GM10266 (cell line): ENCODE results near the gene RNU1-3.
"Not testable (repeated sequence)": the region's sequence is repeated elsewhere in the genome, so short reads cannot be mapped to it uniquely, and the experiment has no call there.

Source experiments
- DNase-seq: peaks from one replicate; pipeline ENCODE4 v3.0.0; 2012; ENCODE audit errors: extremely low spot score
- TF ChIP-seq, protein P1 (sequence below): IDR thresholded peaks from 2 replicates; pipeline ENCODE4 v1.5.1; 2012; ENCODE audit warnings: mild to moderate bottlenecking, low read depth; ENCODE audit not compliant: control insufficient read depth, insufficient read depth; ENCODE audit errors: missing control alignments

The RNU1-3 gene

DNA sequence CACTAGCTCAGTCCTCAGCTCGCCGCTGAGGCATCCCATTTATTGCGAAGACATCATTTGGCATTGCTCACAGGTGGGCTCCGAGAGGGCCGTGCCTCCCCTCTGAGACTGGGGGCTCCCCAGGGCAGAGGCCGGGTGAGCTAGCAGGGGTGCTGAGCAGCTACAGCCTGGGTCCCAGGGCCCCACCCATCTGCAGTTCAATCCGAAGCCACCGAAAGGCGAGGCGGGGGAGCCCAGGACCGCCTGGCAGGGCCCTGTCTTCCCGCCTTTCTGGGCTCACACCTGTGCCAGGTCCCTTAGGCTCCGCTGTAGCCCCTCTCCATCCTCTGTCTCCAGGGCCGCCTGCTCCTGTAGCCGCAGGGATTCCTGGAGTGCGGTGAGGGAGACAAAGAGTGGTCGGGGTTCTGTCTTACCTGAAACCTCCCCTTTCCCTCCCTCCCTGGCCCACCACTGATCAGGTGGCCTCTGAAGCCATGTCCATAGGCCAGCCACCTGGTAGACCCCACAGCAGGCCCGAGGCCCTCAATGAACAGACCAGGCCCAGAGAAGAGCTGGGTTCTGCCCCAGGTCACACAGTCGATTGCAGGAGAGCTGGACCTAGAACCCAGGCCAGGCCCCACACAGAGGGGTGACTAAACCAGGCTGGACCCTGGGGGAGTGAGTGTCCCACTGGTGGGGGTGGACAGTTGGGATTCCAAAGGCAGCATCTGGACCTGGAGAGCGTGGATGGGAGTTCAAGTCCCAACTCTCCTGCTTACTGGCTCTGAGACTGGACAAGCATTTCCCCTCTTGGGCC is 35.3 kb downstream of the RNU1-3 start:
- DNase-seq, result no peak
- TF ChIP-seq, protein P1, sequence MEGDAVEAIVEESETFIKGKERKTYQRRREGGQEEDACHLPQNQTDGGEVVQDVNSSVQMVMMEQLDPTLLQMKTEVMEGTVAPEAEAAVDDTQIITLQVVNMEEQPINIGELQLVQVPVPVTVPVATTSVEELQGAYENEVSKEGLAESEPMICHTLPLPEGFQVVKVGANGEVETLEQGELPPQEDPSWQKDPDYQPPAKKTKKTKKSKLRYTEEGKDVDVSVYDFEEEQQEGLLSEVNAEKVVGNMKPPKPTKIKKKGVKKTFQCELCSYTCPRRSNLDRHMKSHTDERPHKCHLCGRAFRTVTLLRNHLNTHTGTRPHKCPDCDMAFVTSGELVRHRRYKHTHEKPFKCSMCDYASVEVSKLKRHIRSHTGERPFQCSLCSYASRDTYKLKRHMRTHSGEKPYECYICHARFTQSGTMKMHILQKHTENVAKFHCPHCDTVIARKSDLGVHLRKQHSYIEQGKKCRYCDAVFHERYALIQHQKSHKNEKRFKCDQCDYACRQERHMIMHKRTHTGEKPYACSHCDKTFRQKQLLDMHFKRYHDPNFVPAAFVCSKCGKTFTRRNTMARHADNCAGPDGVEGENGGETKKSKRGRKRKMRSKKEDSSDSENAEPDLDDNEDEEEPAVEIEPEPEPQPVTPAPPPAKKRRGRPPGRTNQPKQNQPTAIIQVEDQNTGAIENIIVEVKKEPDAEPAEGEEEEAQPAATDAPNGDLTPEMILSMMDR, result no peak

DNA sequence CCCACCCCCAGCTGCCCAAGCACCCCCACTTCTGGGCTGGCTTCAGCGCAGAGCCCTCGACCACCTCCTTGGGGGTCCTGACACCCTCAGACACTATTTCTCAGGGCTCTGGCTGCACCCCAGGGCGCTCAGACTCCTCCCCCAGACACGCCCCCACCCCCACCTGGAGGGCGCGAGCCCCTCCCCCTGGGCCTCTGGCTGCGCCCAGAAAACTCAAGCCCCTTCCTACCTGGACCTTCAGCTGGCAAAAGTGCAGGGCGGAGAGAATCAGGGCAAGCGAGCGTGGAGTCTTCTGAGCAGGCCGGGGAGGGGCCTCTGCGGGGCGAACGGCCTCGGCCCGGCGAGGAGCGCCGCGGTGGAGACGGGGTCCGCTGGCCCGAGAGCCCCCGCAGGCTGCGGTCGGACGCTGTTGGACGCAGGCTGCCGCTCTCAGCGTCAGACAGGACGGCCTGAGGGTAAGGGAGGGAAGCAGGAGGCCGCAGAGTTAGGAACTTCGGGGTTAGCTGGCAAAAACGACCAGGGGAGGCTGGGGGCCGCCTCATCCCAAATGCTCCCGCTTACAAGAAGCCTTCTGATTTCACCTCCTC is 36.0 kb downstream of the RNU1-3 start:
- TF ChIP-seq, protein P1, result no peak
- no peak for DNase-seq

DNA sequence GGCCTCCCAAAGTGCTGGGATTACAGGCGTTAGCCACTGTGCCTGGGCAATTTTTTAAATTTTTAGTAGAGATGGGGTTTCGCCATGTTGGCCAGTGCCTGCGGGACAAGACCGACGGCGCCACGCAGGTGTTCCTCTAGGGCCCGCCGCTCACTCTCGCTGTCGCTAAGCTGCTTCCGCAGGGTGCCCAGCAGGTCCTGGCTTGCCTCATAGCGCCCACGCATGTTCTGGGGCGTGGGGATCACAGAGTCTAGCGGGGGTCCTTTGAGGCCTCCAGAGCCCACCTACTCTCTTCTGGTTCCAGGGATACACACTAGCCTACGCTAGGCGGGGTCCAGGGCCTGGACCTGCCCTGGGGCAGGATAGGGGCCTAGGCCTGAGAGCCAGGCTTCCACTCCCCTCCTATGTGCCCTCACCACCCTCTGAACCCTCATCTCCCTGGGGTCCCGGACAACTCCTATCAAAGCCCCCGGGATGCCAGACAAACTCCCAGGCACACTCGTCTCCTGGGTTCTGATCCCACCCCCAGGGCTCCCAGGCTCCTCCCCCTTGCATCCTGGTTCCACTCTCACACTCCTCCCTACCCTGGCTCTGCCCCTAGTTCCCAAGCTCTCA is 36.7 kb downstream of the RNU1-3 start:
- DNase-seq, result not testable (repeated sequence)

DNA sequence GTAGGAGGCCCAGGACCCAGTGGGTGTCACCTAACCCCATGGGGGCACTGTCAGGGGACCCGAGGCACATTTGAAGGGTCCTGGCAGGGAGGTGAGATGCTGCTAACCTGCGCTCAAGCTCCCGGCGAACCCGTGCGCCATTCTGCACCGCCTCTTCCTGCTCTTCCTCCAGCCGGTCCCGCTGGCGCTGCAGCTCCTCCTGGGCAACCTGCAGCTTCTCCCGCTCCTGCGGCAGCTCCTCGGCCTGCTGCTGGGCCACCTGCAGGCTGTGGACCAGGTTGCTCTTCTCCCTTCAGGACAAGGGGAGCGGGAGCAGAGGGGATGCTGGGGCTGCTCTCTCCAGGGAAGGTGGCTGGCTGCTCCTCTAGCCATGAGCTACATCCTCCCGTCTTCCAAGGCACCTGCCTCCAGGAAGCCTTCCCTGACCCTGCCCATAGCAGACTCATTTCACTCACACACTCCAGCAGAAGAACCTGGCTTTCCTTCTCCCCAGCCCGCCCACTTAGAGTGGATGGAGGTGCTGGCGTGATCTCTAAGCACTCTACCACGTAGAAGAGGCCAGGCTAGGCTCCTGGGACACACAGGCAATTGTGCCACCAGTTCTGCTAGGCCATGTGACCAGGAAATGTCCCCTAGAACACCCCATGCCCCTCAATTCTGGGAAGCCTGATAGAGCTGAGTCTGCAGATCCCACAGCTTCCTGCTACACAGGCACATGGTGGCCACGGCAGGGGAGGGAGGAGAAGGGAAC is 38.2 kb downstream of the RNU1-3 start:
- DNase-seq, result no peak
- TF ChIP-seq, protein P1, result no peak

DNA sequence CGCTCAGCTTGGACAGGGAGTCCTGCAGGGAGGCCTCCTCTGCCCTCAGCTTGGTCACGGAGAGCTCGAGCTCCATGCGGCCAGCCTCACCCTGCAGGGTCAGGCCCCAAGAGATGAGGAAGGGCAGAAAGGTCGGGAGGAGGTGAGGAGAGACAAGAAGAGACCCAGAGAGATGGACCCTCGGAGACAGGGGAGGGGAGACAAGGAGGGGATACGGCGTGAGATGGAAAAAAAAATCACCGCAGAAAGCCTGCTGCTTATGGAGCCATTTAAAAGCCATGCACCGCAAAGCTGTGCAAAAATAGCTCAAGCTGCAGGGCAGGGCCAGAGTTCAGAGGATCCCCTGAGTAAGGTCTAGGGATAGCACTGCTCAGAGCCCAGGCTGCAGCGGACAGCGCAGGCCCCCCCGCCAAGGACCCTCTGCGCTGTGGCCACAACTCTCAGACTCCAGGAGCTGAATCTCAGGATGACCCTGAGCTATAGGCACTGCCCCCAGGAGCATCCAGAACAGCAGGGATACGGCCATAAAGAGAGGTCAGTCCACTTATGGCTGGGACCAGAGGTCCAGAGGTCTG is 40.3 kb downstream of the RNU1-3 start:
- DNase-seq, result not testable (repeated sequence)

DNA sequence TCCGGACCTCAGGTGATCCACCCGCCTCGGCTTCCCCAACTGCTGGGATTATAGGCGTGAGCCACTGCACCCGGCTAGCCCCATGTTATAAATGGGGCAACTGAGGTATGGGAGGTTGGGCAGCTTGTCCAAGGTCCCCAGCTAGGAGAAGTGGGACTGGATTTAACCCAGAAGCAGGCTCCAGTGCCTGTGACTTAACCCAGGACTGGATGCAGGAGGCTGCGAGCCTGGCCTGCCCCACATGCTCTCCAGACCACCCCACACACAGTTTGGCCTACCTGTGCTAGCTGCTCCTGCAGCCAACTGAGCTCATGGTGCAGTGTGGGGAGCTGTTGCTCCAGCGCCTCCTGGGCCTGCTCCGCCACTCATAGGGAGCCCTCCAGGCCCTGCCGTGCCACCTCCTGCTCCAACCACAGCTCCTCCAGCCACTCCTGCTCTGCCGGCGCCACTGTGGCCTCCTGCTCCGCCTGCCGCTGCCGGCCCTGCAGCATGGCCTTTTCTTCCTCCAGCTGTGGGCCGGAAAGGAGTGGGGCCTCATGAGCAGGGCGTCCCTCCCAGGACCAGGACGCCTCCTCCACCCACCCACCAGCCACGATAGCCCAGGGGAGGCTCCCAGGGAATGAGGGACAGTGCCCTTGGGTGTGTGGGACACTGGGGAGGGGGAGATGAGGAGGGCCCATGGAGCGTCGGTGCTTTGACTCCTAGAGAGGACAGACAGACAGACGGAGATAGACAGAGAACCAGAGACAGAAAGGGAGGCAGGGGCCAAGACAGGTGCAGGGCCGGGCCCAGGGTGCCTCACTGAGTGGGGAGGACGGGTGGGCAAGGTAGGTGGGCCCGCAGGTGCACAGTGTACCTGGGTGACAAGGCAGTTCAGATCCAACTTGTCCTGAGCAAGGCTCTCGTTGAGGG is 41.0 kb downstream of the RNU1-3 start:
- TF ChIP-seq, protein P1, result no peak
- no peak for DNase-seq

DNA sequence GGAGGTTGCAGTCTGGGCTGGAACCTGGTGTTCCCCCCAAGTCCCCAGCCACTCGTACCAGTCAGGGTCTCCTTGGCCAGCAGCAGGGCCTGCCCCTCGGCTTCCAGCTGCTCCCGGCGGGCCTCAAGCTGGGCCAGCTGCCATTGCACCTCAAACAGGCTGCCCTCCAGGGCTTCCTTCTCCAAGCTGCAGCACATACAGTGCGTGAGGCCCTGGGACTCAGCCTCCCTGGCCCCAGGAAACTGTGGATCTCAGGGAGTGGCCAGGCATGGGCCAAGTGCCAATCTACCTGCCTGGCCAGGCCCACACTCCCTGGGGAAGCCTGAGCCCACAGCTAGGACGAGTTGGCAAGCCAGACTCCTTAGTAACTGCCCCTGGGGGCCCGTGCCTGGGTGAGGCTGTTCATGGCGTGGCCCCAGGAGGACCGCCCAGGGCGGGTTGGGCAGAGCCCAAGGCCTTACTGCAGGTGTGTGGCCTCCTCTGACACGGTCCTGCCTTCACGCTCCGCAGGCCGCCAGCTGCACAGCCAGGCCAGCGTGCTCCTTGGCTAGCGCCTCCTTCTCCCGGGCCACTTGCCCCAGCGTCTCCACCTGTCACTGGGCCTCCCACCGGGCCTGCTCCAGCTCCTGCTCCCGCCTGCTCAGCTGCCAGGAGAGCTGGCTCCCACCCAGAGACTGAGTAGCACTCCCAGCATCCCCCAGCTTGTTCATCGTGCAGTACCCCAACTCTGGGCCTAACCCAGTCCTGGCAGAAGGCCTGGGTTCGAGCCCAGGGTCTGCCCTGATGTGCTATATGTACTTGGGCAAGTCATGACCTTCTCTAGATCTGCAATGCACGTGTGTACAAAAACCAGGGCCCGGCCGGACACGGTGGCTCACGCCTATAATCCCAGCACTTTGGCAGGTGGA is 42.7 kb downstream of the RNU1-3 start:
- not testable (repeated sequence) for DNase-seq

DNA sequence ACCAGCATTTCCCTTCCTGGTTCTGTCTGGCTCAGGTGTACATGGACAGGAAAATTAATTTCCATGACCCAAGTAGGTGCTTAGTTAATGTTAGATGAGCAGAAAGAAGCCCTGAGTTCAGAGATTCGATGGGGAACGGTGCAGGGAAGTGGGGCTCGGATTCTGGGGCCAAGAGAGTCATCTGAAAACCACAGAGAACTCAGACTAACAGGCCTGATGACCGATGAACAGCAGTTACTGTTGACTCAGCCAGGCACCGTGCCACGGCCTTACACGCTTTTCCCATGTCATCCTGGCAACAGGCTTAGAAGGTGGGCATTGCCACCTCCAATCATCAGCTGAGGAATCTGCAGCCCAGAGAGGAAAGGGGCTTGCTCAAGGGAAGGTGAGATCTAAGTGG is 43.4 kb downstream of the RNU1-3 start:
- not testable (repeated sequence) for DNase-seq

DNA sequence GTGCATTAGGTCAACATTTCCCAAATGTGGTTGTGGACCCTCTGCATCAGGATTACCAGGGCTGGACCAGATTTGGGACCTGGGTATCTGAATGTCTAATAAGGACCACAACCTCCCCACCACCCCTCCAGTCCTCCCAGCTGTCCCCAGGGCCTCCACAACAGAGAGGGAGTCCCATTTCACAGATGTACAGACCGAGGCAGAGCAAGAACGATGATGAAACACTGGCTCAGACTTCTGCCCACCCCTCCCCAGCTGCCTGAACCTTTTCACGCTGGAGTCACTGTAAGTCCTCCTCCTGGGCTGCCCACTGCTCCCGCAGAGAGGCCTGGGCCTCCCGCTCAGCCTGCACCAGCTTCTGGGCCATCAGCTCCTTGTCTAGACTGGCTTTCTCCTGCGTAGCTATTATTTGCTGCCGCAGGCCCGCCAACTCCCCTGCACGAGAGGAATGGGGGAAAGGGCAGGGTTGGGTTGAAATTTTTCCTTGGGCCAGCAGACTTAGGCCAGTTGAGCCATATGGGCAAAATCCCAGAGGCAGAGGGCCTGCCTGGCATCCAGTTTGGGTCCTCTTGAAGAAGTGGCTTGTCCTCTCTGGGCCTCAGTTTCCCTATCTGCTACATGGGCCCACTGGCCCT is 45.0 kb downstream of the RNU1-3 start:
- DNase-seq, result not testable (repeated sequence)
